ENCODE results near the gene UNC80.
"Not testable (repeated sequence)": the region's sequence is repeated elsewhere in the genome, so short reads cannot be mapped to it uniquely, and the experiment has no call there.

Gene UNC80, protein sequence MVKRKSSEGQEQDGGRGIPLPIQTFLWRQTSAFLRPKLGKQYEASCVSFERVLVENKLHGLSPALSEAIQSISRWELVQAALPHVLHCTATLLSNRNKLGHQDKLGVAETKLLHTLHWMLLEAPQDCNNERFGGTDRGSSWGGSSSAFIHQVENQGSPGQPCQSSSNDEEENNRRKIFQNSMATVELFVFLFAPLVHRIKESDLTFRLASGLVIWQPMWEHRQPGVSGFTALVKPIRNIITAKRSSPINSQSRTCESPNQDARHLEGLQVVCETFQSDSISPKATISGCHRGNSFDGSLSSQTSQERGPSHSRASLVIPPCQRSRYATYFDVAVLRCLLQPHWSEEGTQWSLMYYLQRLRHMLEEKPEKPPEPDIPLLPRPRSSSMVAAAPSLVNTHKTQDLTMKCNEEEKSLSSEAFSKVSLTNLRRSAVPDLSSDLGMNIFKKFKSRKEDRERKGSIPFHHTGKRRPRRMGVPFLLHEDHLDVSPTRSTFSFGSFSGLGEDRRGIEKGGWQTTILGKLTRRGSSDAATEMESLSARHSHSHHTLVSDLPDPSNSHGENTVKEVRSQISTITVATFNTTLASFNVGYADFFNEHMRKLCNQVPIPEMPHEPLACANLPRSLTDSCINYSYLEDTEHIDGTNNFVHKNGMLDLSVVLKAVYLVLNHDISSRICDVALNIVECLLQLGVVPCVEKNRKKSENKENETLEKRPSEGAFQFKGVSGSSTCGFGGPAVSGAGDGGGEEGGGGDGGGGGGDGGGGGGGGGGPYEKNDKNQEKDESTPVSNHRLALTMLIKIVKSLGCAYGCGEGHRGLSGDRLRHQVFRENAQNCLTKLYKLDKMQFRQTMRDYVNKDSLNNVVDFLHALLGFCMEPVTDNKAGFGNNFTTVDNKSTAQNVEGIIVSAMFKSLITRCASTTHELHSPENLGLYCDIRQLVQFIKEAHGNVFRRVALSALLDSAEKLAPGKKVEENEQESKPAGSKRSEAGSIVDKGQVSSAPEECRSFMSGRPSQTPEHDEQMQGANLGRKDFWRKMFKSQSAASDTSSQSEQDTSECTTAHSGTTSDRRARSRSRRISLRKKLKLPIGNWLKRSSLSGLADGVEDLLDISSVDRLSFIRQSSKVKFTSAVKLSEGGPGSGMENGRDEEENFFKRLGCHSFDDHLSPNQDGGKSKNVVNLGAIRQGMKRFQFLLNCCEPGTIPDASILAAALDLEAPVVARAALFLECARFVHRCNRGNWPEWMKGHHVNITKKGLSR (N-terminal part only)

DNA sequence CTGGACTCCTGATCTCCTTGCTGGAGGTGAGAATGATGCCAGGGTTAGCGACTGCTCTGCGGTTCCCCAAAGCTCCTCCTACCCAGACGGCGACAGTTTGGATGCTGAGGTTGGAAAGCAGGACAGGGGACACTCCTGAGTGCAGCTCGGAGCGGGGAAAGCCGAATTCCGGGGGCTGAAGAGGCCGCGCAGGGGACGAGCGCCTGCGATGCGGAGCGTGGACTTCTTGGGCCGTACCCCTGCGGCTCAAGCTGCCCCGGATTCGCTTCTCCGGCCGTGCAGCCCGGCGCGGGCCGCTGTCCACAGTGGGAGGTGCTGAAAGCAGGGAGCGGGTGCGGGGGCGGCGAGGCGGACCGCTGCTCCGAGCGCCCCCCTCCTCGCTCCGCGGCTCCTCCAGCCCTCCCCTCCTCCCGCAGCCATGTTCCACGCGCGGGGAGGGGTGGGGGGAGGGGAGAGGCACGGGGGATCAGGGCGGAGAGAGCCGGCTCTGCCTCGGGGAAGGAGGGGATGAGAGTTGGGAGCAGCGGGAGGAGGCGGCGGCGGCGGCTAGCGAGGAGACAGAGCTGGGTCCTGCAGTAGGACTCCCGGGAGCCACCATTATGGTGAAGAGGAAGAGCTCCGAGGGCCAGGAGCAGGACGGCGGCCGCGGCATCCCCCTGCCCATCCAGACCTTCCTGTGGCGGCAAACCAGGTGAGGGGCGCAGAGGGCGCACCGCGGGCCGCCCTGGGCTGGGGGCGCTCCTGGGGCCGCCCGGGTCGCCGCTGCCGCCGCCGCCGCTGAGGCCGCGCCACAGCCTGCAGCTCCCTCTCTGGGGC, at the start of gene UNC80:
Gene UNC80 (plus strand): TSS at position 359 of the 816 bp plus-strand sequence. CDS start 241 bp downstream, at position 600.
- DNase-seq (ENCODE audit: low spot score) = no peak

DNA sequence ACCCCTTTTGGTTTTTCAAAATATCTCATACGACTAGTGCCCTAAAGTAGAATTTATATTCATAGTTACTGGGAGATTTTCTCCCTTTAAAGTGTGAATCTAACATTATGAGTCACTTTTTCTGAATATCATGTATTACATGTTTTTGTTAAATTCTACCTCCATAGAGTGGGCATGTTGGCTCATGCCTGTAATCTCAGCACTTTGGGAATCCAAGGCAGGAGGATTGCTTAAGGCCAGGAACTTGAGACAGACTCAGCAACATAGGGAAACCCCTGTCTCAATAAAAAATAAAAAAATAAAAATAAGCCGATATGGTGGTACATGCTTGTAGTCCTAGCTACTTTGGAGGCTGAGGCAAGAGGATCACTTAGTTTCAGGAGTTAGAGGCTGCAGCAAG, 45.3 kb upstream of the UNC80 start:
- DNase-seq (ENCODE audit: low spot score) = no peak

DNA sequence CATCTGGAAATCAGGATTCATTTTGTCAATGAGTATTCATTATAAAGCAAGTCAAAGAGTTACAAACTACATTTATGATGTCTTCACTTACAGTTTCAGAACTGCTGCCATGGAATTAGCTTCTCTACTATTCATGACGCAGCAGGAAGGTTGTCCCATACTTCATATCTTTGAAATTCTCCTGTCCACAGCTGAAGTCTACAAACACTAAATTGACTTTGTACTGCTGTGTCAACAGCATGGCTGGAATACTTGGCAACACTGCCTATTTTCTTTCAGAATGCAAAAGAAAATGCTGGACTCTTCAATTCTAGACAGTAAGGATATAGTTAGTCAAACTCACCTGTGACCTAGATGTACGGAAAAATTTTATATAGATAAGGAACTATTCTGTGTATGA, 44.6 kb upstream of the UNC80 start:
- DNase-seq (ENCODE audit: low spot score) = no peak

DNA sequence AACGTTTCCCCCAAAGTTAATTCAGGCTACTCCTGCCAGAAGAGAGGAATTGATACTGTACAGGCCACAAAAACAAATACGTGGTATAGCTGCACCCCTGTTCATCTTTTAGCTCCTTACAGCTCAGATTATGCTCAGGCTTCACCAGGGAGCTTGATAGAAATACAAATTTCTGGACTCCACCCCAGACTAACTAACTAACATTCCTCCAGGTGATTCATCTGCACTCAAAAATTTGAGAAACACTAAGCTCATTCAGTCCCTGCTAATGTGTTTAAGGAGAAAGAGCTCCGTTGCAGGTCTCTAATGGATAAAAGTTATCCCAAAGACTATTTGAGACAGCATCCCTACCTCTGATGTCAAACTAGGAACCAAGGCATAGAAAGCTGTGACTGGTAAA, 36.8 kb upstream of the UNC80 start:
- DNase-seq (ENCODE audit: low spot score) = no peak

DNA sequence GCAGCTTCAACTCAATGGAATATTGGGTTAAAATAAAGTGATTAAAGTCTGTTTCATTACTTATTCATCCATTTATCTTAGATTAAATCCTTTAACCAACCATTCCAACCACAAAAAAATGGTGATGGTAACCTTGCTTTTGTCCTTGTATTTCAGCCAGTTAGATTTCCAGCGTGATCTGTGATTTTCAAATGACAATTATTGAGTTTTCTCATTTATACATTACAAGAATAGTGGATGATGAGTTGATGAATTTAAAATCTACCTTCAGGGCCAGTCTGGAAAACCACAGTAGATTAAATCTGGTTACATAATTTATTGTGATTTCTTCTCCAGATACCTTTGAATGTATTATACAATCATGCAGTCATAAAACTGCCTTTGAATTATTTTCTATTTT, 29.7 kb upstream of the UNC80 start:
- no peak for DNase-seq (ENCODE audit: low spot score)

DNA sequence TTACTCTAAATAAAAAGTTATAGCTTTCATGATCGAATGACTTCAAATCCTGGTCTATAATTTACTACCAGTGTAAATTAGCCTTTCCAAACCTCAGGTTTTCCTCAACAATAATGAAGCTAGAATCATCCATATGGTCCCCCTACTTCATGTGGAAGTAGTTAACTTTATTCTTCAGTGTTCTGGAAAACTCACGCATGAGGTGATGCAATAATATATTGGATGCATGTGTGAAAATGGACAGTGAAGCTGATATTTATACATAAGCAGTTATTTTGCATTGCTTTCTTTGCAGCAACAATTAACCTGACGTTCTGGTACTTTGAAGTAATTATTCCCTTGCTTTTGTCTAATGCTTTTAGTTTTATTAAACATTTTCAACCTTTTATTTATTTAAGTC, 18.6 kb upstream of the UNC80 start:
- no peak for DNase-seq (ENCODE audit: low spot score)

DNA sequence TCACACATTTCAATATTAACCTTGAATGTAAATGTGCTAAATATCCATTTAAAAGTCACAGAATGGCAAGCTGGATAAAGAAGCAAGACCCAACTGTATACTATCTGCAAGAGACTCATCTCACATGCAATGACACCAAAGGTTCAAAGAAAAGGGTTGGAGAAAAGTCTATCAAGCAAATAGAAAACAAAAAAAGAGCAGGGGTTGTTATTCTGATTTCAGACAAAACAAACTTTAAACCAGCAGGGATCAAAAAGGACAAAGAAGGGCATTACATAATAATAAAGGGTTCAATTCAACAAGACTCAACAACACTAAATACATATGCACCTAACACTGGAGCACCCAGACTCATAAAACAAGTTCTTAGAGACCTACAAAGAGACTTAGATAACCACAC, 14.5 kb upstream of the UNC80 start:
- no peak for DNase-seq (ENCODE audit: low spot score)

DNA sequence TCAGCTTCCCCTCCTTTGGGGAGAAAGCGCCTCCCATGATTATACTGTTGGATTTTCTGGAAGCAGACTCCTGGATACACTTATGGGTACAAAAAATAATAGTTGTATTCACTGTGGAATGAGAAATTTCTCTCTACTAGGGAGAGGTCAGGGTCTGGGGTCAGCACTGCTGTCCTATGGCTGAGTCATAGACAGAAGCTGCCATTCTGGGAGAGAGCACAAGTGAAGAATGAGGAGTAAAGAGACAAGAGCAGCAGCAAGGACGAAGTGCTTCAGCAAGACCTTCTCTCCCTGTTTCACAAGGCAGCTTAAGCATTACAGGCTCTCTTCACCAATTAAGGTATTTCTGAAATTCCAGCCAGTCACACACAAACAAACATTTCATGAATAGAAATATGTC, 10.1 kb upstream of the UNC80 start:
- no peak for DNase-seq (ENCODE audit: low spot score)

DNA sequence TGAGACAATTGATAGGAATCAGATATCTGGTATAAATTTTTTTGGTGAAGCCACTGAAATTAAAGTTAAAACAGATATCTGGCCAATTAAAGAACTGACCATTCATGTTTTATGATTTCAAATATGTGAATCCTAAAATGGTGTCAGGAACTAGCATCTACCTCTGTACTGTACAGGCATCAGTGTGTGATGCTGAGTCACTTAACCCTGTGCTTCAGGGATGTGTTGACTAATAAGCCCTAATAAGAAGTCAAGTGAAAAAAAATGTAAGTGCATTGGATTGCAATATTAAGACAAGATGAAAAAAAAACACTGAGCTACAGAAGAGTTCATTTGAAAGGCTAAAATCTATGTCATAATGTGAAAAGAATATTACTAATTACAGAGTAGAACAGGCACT, 9.1 kb upstream of the UNC80 start:
- DNase-seq (ENCODE audit: low spot score) = no peak

DNA sequence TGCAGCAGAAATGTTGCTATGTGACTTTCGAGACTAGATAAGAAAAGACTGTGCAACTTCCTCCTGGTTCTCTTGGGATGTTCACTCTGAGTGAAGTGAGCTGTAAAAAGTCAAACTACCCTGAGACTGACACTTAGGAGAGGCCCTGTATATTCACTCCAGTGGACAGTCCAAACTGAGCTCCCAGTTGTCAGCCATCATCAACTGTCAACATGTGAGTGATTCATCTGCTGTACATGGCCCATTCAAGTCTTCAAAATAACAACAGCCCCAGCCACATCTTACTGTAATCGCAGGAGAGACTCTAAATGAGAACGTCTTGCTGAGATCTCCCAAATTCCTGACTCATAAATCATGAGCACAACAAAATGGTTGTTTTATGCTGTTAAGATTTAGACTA, 8.5 kb upstream of the UNC80 start:
- no peak for DNase-seq (ENCODE audit: low spot score)

DNA sequence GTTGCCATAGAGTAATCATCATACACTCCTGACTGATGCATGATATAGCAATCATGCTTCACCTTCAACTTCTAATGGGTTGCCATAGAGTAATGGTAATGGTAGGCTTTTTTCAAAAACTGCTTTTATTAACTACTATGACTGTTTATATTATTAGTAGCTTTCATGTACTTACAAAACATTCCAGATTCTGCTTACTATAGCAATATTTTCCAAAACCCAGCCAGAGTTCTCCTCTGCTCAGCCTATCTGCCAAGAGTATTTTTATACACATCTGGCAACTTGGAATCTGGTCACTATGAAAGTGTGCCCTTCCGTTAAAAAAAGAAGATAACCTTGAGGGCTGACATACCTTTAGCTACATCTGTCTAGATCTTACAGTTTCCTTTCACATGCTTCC, 5.0 kb upstream of the UNC80 start:
- no peak for DNase-seq (ENCODE audit: low spot score)

DNA sequence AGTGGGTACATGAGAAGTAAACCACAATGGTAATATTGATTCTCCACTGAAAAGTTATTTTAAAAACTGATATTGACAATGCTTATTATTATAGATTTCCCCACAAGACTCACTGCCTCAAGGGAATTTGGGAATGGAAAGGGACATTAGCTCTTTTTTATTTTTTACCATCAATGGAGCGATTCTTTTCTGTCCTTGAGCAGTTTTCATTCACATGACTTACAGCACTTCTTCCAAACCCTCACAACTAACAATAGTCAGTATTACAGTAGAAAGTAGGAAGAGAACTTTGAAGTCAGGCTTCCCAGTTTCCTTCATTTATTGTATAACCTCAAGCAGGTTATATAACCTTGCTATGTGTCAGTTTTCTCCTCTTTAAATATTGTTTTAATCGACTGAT, 4.3 kb upstream of the UNC80 start:
- no peak for DNase-seq (ENCODE audit: low spot score)

DNA sequence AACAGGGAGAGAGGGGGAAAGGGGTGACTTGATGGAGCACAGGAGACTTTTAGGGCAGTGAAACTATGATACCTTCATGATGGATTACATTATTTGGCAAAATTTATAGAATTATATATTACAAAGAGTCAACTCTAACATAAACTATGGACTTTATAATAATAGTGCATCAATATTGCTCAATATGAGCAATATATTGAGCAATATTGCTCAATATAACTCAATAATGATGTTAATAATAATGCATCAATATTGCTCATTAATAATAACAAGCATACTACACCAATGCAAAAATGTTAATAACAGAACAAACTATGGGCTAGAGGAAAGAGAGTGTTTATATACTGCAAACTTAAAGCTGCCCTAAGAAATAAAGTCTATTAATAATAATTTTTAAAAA, 3.1 kb upstream of the UNC80 start:
- no peak for DNase-seq (ENCODE audit: low spot score)

DNA sequence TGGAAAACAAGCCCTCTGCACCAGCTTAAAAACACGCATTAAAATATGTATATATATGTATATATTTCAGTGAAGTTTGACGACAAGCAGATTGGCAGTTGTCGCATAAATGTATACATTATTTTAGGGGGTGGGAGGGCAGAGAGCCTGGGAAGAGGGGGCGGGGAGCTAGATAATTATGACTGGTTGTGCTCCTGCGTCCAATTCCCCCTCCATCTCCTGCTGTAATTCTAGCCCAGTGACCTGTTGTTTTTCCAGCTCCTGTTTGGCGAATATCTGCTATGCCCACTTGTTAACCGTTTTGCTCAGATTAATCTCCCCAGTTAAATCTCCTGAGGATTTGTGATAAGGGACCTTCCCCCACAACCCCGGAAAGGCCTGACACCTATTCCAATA, 656 bp downstream of the UNC80 start:
- DNase-seq (ENCODE audit: low spot score) = no peak

DNA sequence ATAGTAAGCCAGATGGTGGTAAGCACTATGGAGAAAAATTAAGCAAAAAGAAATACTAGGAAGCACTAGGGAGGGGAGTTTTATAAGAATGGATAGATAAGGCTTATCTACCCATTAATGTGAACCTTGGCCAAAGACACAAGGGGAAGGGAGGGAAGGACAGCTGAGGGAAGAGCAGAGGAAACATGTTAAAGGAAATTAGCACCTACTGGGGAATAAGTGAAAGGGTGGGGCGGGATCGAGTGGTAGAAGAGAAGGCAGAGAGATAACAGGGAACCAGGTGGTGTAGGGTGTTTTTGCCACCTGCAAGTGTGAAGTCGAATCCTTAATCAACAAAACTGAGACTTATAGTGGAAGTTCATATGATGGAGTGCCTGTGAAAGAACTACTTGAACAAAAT, 1.7 kb downstream of the UNC80 start:
- no peak for DNase-seq (ENCODE audit: low spot score)

DNA sequence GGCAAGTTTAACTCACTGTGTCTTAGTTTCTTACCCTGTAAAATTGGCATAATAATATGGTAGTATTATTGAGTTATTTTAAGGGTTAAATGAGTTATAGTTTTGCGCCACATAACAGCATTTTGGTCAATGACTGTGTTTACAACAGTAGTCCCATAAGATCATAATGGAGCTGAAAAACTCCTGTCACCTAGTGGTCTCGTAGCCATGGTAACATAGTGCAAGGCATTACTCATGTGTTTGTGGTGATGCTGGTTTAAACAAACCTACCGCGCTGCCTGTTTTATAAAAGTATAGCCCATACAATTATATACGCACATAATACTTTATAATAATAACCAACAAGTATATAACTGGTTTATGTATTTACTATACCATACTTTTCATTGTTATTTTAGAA, 15.8 kb downstream of the UNC80 start:
- no peak for DNase-seq (ENCODE audit: low spot score)

DNA sequence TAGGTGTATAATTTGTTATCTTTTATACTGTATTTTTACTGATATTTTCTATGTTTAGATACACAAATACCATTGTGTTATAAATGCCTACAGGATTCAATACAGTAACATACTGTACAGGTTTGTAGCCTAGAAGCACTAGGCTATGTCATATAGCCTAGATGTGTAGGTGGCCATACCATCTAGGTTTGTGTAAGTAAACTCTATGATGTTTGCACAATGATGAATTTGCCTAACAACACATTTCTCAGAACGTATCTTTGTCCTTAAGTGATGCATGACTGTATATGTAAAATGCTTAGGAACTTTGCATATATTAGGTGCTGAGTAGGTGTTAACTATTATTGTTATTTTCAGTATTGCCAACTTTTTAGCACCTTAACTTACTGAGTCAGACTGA, 17.3 kb downstream of the UNC80 start:
- DNase-seq (ENCODE audit: low spot score) = no peak

DNA sequence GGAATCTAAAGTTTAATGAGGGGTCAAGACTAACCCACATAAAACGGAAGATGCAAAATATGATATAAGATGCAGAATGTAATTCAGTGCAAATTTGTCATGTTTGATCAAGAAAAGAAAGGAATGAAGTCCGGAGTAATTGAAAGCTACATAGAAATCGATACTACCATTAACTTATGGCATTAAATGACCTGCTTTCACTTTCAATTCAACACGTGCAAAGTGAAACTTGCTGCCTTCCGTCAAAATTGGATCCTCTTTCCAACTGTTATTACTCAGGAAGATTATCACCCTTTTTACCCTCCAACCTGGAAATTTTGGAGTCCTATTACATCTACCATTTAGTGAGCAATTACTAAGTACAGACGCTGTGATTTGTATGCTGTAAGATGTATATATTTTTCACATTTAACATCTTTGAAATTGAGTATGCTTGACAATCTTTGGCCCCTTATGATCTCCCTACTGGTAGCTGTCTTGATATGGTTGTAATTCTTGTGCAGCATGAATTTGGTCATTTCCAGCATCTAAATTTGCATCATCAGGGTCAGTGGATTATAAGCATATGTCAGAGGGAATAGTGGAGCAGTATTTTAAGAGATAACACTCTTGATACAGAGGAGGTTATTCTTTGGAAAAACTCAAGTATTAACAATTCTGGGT, 18.6 kb downstream of the UNC80 start:
- DNase-seq (ENCODE audit: low spot score) = peak; percentile 21

DNA sequence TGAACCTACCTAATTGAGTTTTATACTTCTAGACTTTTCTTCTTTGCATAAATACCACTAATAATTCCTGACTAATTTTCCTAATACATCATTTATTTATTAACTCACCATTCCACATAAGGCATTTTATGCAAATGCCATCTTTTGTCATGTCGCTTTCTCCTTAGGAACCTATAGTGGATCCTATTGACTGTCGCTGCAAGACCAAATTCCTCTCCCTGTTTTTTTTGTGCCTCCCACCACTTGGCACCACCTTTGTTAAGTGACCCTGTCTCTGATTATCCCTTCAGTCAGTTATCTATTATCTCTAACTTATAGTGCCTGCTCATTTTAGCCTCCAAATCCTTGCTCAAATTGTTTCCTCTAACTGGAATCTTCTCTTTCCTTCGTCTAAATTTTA, 19.5 kb downstream of the UNC80 start:
- DNase-seq (ENCODE audit: low spot score) = no peak

DNA sequence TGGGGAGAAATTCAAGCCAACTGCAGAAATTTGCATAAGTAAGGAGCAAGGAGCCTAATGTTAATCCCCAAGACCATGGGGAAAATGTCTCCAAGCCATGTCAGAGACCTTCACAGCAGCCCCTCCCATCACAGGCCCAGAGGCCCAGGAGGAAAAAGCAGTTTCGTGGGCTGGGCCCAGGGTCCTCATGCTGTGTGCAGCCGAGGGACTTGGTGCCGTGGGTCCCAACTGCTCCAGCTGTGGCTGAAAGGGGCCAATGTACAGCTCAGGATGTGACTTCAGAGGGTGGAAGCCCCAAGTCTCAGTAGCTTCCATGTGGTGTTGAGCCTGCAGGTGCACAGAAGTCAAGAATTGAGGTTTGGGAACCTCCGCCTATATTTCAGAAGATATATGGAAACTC, 23.8 kb downstream of the UNC80 start:
- not testable (repeated sequence) for DNase-seq (ENCODE audit: low spot score)

DNA sequence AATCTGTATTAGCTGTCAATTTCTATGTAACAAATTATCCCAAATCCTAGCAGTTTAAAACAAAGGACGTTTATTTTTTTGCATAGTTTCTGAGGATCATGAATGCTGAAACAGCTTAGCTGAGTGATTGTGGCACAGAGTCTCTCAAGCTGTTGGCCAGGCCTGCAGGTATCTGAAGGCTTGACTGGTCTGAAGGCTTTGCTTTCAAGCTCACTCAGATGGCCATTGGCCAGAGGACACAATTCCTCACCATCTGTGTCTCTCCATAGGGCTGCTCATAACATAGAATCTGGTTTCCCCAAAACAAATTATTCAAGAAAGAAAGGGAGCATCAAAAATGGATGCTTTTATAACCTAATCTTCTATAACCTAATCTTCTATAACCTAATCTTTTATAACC, 33.7 kb downstream of the UNC80 start:
- no peak for DNase-seq (ENCODE audit: low spot score)
